Esophagus muscularis mucosa (tissue), 3 donors: ENCODE results near the gene SV2A.
"Not testable (repeated sequence)": the region's sequence is repeated elsewhere in the genome, so short reads cannot be mapped to it uniquely, and the experiment has no call there.

Source experiments
- CTCF ChIP-seq, 3 experiments: fragments of 200-600 bp in 2 of 3; fragments of 450-650 bp in 1 of 3; sonication (generic) in 2 of 3; IDR thresholded peaks; one replicate each; pipeline ENCODE4 v1.5.1; 2017 to 2019; ENCODE audit warnings: antibody characterized with exemption in 3 of 3, mild to moderate bottlenecking in 2 of 3, moderate library complexity in 1 of 3
- POLR2A ChIP-seq: fragments of 450-650 bp; IDR thresholded peaks from one replicate; pipeline ENCODE4 v1.6.1; 2017; ENCODE audit warnings: antibody characterized with exemption, moderate library complexity, mild to moderate bottlenecking, low read depth

GRCh38 chr1:149866887-149867286 is 50.8 kb downstream of the SV2A start:
- TF ChIP-seq POLR2A; CTCF (IDR thresholded peaks at IDR 0.05): not testable (repeated sequence)
